HepG2 (cell line): Measurements from ENCODE around the gene METTL23. TPM values are rescaled to one million over a fixed set of nuclear protein-coding genes. Genes with fewer than 3 reads are reported as not detected.

Experiments
- ATAC-seq: fragments of 200-7000 bp; cut with Tn5 transposase; 3 replicates; pipeline ENCODE4 v1.9.1; 2020; ENCODE audit warnings: mild to moderate bottlenecking, moderate library complexity
- BruUV-seq: library from RNA; stranded (reverse); fragments of 400-500 nt; replicated peaks from 2 replicates; lab custom pipeline; 2021; lab: Mats Ljungman, UMichigan
- CTCF ChIA-PET: fragments of 300-600 bp; formaldehyde crosslinking; extraction: SDS; loops from one replicate; lab custom pipeline; 2021; ENCODE audit warnings: low total read pairs, inconsistent platforms, low intra/inter-chr PET ratio; lab: Yijun Ruan, JAX
- POLR2A ChIA-PET: fragments of 350-600 bp; sonication (Branson Sonifier 250); formaldehyde crosslinking; loops from one replicate; lab custom pipeline; 2020; ENCODE audit warnings: antibody characterized with exemption, inconsistent platforms; lab: Yijun Ruan, JAX
- DNase-seq: peaks from one replicate; pipeline ENCODE4 v3.0.0-alpha.2; 2015; ENCODE audit warnings: low spot score
- FAIRE-seq: peaks from 3 replicates; lab custom pipeline; 2011; peaks lifted over from hg19 to GRCh38; lab: Jason Lieb, UNC
- H2AFZ ChIP-seq: one replicate; pipeline ENCODE4 v1.6.1; 2011; ENCODE audit warnings: low read length, inconsistent platforms
- H3K27ac ChIP-seq: fragments of 300-600 bp; 3 replicates; pipeline ENCODE4 v1.8.0; 2011; ENCODE audit warnings: mixed run types, mild to moderate bottlenecking, mixed read lengths, low read length, inconsistent platforms; ENCODE audit not compliant: insufficient read depth; ENCODE audit errors: extremely low read length
- H3K27me3 ChIP-seq, 2 experiments: fragments of 200-600 bp in 1 of 2; 2 replicates in 1 of 2; 3 replicates in 1 of 2; pipeline versions ENCODE4 v1.6.0 to v1.8.0; 2011; ENCODE audit warnings: low read length in 2 of 2, mild to moderate bottlenecking in 2 of 2, moderate library complexity in 2 of 2, inconsistent platforms in 1 of 2; ENCODE audit not compliant: insufficient read depth in 2 of 2, control insufficient read depth in 1 of 2
- H3K36me3 ChIP-seq, 2 experiments: fragments of 200-600 bp in 1 of 2; replicated peaks in 1 of 2; 2 replicates in 1 of 2; 3 replicates in 1 of 2; pipeline versions ENCODE4 v1.5.1 to v1.8.0; 2011; ENCODE audit warnings: low read length in 2 of 2, inconsistent platforms in 1 of 2; ENCODE audit not compliant: insufficient read depth in 2 of 2, control insufficient read depth in 1 of 2
- H3K4me1 ChIP-seq: 2 replicates; pipeline ENCODE4 v1.5.1; 2012; ENCODE audit warnings: low read length, inconsistent platforms; ENCODE audit not compliant: insufficient read depth
- H3K4me2 ChIP-seq: 2 replicates; pipeline ENCODE4 v1.6.0; 2011; ENCODE audit warnings: low read depth, low read length, inconsistent platforms
- H3K4me3 ChIP-seq, 3 experiments: fragments of 200-600 bp in 1 of 3; sonication (generic), shearing (Covaris generic) in 1 of 3; replicated peaks in 1 of 3; 2 replicates each; pipeline ENCODE4 v1.5.1; 2011 to 2016; ENCODE audit warnings: low read length in 3 of 3, inconsistent platforms in 2 of 3, low read depth in 2 of 3, mild to moderate bottlenecking in 2 of 3, control low read depth in 1 of 3, mixed read lengths in 1 of 3; ENCODE audit not compliant: insufficient read depth in 1 of 3
- H3K79me2 ChIP-seq: one replicate; pipeline ENCODE4 v1.6.1; 2011; ENCODE audit warnings: low read length, inconsistent platforms; ENCODE audit not compliant: insufficient read depth
- H3K9ac ChIP-seq: 2 replicates; pipeline ENCODE4 v1.6.0; 2011; ENCODE audit warnings: mild to moderate bottlenecking, low read depth, low read length, inconsistent platforms; ENCODE audit not compliant: insufficient read depth
- H3K9me3 ChIP-seq: 2 replicates; pipeline ENCODE4 v1.5.1; 2012; ENCODE audit warnings: mild to moderate bottlenecking, low read length
- H4K20me1 ChIP-seq: 2 replicates; pipeline ENCODE4 v1.6.0; 2011; ENCODE audit warnings: inconsistent platforms, mild to moderate bottlenecking, low read length, moderate library complexity; ENCODE audit not compliant: insufficient read depth
- AHR ChIP-seq: IDR thresholded peaks from 2 replicates; pipeline ENCODE4 v1.6.1; 2018; ENCODE audit warnings: missing genetic modification reagents, missing compliant biosample characterization
- BRCA1 ChIP-seq: sonication (generic); formaldehyde crosslinking; IDR thresholded peaks from 2 replicates; pipeline ENCODE4 v1.4.0; 2020; ENCODE audit warnings: missing genetic modification reagents
- ETV5 ChIP-seq: IDR thresholded peaks from 2 replicates; pipeline ENCODE4 v1.6.1; 2018; ENCODE audit warnings: missing biosample characterization, missing genetic modification reagents, inconsistent platforms, borderline replicate concordance
- GATAD1 ChIP-seq: IDR thresholded peaks from 2 replicates; pipeline ENCODE4 v1.6.1; 2016; ENCODE audit warnings: missing genetic modification reagents, missing compliant biosample characterization
- HES4 ChIP-seq: sonication (generic); formaldehyde crosslinking; IDR thresholded peaks from 2 replicates; pipeline ENCODE4 v1.9.0; 2021; ENCODE audit warnings: mild to moderate bottlenecking, missing genetic modification reagents, borderline replicate concordance
- KLF13 ChIP-seq: sonication (generic); formaldehyde crosslinking; IDR thresholded peaks from 2 replicates; pipeline ENCODE4 v1.4.0; 2020; ENCODE audit warnings: mild to moderate bottlenecking, missing genetic modification reagents
- KLF6 ChIP-seq: IDR thresholded peaks from 2 replicates; pipeline ENCODE4 v1.8.0; 2016; ENCODE audit warnings: missing biosample characterization, missing genetic modification reagents
- MAZ ChIP-seq, 2 experiments: sonication (generic) in 1 of 2; formaldehyde crosslinking in 1 of 2; IDR thresholded peaks; 2 replicates each; pipeline versions ENCODE4 v1.5.0 to v1.6.1; 2012 to 2020; ENCODE audit warnings: low read depth in 2 of 2, mild to moderate bottlenecking in 2 of 2, borderline replicate concordance in 1 of 2, improper control_type of control experiment in 1 of 2, low read length in 1 of 2, missing genetic modification reagents in 1 of 2, moderate library complexity in 1 of 2
- SIN3B ChIP-seq: fragments of 150-350 bp; IDR thresholded peaks from 2 replicates; pipeline ENCODE4 v1.6.1; 2014; ENCODE audit warnings: low read length
- SP2 ChIP-seq: sonication (generic); formaldehyde crosslinking; IDR thresholded peaks from 2 replicates; pipeline ENCODE4 v1.5.1; 2020; ENCODE audit warnings: mild to moderate bottlenecking, missing genetic modification reagents
- TEAD3 ChIP-seq: optimal IDR thresholded peaks from 2 replicates; pipeline ENCODE3; 2016; ENCODE audit warnings: borderline replicate concordance
- USF2 ChIP-seq, 2 experiments: sonication (generic) in 1 of 2; formaldehyde crosslinking in 1 of 2; IDR thresholded peaks; 2 replicates each; pipeline versions ENCODE4 v1.5.1 to v1.6.1; 2011 to 2020; ENCODE audit warnings: borderline replicate concordance in 1 of 2, low read depth in 1 of 2, low read length in 1 of 2, mild to moderate bottlenecking in 1 of 2, missing genetic modification reagents in 1 of 2, moderate library complexity in 1 of 2
- ZNF549 ChIP-seq: sonication (generic); formaldehyde crosslinking; IDR thresholded peaks from 2 replicates; pipeline ENCODE4 v1.5.0; 2020; ENCODE audit warnings: missing genetic modification reagents
- ZNF687 ChIP-seq: sonication (generic); formaldehyde crosslinking; IDR thresholded peaks from 2 replicates; pipeline ENCODE4 v1.5.1; 2020; ENCODE audit warnings: mild to moderate bottlenecking, missing genetic modification reagents, moderate library complexity
- WGBS: methylation state at CpG from one replicate; pipeline ENCODE4 v1.1.6; 2017; ENCODE audit warnings: low lambda C conversion rate; 5-methylcytosine and 5-hydroxymethylcytosine counted together
- in situ Hi-C: cut with HindIII; loops from 2 replicates; pipeline ENCODE4 v1.10.0; 2017; ENCODE audit warnings: low pct_unique_long_range_greater_than_20kb; ENCODE audit not compliant: extremely low pct_ligation_motif_present
- intact Hi-C: fragments of 100-400 bp; cut with micrococcal nuclease; formaldehyde crosslinking; loops from one replicate; pipeline ENCODE4 v1.10.0; 2022; ENCODE audit not compliant: unreplicated experiment
- polyA plus RNA-seq, 8 experiments: library from polyadenylated mRNA; depleted of rRNA in 3 of 8; stranded (reverse) in 7 of 8; unstranded in 1 of 8; fragments of >200 nt; fragmentation: Illumina TruSeq in 4 of 8; extraction: Trizol in 4 of 8; gene quantifications; 2 replicates each; pipeline versions ENCODE4 v1.2.1 to v1.2.3, GENCODE V29; 2011 to 2016; ENCODE audit warnings: low read depth in 4 of 8, missing spikeins in 1 of 8, mixed read lengths in 1 of 8; ENCODE audit not compliant: insufficient read depth in 1 of 8
- total RNA-seq, 5 experiments: library from RNA; depleted of rRNA; stranded (reverse); fragments of >200 nt; fragmentation: Illumina TruSeq; extraction: Trizol; gene quantifications; 2 replicates each; pipeline ENCODE4 v1.2.3, GENCODE V29; 2016; ENCODE audit warnings: low read depth in 1 of 5
- TF ChIP-seq, protein P1 (sequence below): fragments of 450-650 bp; IDR thresholded peaks from 2 replicates; pipeline ENCODE4 v1.6.1; 2016
- TF ChIP-seq, protein P2 (sequence below): IDR thresholded peaks from 2 replicates; pipeline ENCODE4 v1.6.1; 2016; ENCODE audit warnings: low read depth, borderline replicate concordance

The METTL23 gene
- total and polyA plus RNA-seq, 2 of the 13 experiments (the other 11 are each of a cell fraction or from before 2014, with no cell fraction given): 39.9 to 104 TPM

DNA sequence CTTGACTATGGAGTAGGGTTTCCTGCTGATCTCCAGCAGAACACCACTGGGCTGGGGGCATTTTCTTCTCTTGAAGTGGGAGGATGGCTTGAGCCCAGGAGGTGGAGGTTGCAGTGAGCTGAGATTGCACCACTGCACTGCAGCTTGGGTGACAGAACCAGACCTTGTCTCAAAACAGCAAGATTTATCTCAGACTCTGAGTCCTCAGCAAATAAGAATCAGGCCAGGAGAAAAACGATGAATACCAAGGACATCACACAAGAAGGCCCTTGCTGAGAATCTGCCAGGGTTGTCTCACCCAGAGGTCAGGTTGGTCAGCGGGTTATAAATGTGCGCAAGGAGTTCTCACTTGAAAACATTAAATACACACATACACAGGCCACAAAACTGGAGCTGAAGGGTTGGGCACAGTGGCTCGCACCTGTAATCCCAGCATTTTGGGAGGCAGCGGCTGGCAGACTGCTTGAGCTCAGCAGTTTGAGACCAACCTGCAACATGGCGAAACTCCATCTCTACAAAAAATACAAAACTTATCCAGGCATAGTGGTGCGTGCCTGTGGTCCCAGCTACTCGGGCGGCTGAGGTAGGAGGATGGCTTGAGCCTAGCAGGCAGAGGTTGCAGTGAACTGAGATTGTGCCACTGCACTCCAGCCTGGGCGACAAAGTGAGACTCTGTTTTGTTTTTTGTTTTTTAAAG is 23.6 kb upstream of the METTL23 start:
- Histone ChIP-seq H3K27ac (no peak overlapping the region), H3K4me1 (peaks cover 66% of the 10 kb centered on the region), H3K9me3 (no peaks in the 10 kb centered on the region), H3K27me3 (no peaks in the 10 kb centered on the region), H2AFZ (no peak overlapping the region), H4K20me1 (peaks cover 3% of the 10 kb centered on the region; the same call in 1 of the 2 replicates), H3K36me3 (no peaks in the 10 kb centered on the region), H3K4me3 (no peak overlapping the region), H3K79me2 (peaks cover 33% of the 10 kb centered on the region), H3K4me2 (no peak overlapping the region), H3K9ac (no peak overlapping the region)
- FAIRE-seq: no peak
- no TSS peak for BruUV-seq
- in situ Hi-C loops (no loop called here), intact Hi-C loops (loop anchor here (10.0 kb wide), 1 partner anchor 148 kb away; no protein-coding TSS in a partner anchor)
- no peak for DNase-seq
- ATAC-seq: no peak
- ChIA-PET CTCF (no interaction called here), POLR2A (interaction anchor here (1.2 to 3.5 kb wide), 4 partner anchors 11 to 144 kb away, joined by 3 to 11 read pairs (median 4); partner anchors contain the start of genes MFSD11 and SRSF2)
- 89% methylated on average over 10 of the region's 10 CpGs for WGBS
- TF ChIP-seq, protein P1, sequence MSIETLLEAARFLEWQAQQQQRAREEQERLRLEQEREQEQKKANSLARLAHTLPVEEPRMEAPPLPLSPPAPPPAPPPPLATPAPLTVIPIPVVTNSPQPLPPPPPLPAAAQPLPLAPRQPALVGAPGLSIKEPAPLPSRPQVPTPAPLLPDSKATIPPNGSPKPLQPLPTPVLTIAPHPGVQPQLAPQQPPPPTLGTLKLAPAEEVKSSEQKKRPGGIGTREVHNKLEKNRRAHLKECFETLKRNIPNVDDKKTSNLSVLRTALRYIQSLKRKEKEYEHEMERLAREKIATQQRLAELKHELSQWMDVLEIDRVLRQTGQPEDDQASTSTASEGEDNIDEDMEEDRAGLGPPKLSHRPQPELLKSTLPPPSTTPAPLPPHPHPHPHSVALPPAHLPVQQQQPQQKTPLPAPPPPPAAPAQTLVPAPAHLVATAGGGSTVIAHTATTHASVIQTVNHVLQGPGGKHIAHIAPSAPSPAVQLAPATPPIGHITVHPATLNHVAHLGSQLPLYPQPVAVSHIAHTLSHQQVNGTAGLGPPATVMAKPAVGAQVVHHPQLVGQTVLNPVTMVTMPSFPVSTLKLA: no peak
- TF ChIP-seq USF2 (IDR thresholded peaks at IDR 0.05; ENCODE audit: low read depth, low read length) (no peak), USF2 (CRISPR knock-in tag; IDR thresholded peaks at IDR 0.05; ENCODE audit: borderline replicate concordance) (no peak), GATAD1 (CRISPR knock-in tag) (no peak), BRCA1 (no peak), AHR (no peak), SIN3B (no peak), MAZ (IDR thresholded peaks at IDR 0.05; ENCODE audit: borderline replicate concordance, low read depth, low read length) (no peak), MAZ (CRISPR knock-in tag; IDR thresholded peaks at IDR 0.05; ENCODE audit: low read depth) (no peak), ZNF687 (CRISPR knock-in tag) (peak; percentile 21; the same call in 1 of the 2 replicates), KLF6 (CRISPR knock-in tag) (no peak), HES4 (CRISPR knock-in tag) (no peak), KLF13 (CRISPR knock-in tag) (no peak), SP2 (CRISPR knock-in tag) (no peak), TEAD3 (CRISPR knock-in tag) (peak; percentile 14), ETV5 (CRISPR knock-in tag) (no peak), ZNF549 (no peak)
- TF ChIP-seq, protein P2, sequence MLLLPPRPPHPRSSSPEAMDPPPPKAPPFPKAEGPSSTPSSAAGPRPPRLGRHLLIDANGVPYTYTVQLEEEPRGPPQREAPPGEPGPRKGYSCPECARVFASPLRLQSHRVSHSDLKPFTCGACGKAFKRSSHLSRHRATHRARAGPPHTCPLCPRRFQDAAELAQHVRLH: no peak
